Neural cell (in vitro differentiated cells): ENCODE measurements around the gene SARNP.

Experiments
- CTCF ChIP-seq: fragments of 450-650 bp; IDR thresholded peaks from 2 replicates; pipeline ENCODE4 v1.5.1; 2014; ENCODE audit warnings: antibody characterized with exemption, mild to moderate bottlenecking, moderate library complexity; ENCODE audit not compliant: poor library complexity, severe bottlenecking
- POLR2AphosphoS5 ChIP-seq: IDR thresholded peaks from 2 replicates; pipeline ENCODE4 v1.6.1; 2012
- TAF1 ChIP-seq: IDR thresholded peaks from 2 replicates; pipeline ENCODE4 v1.6.1; 2012; ENCODE audit warnings: low read depth

DNA sequence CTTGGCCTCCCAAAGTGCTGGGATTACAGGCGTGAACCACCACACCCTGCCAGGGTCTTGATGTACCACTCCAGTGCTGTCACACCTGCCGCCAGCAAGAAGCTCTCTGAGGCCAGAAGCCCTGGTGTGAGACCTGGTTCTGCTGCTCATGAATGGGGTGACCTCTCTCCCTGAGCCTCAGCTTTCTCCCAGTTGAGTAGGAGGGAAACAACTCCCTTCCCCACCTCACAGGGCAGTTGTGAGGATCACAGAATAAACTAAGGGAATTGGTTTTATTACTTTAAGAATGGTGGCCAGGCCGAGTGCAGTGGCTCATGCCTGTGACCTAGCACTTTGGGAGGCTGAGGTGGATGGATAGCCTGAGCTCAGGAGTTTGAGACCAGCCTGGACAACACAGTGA is 82.9 kb downstream of the SARNP start:
- TF ChIP-seq CTCF (no peak), TAF1 (no peak), POLR2AphosphoS5 (no peak)
